Gastroesophageal sphincter (tissue), 4 donors: Measurements from ENCODE around the gene ABO. TPM values are rescaled to one million over a fixed set of nuclear protein-coding genes. Genes with fewer than 3 reads are reported as not detected.
"Not testable (repeated sequence)": the region's sequence is repeated elsewhere in the genome, so short reads cannot be mapped to it uniquely, and the experiment has no call there.

Experiments used
- ATAC-seq: fragments of 150-250 bp; one replicate; pipeline ENCODE4 v1.9.1; 2016; ENCODE audit warnings: mild to moderate bottlenecking, moderate library complexity
- H3K27ac ChIP-seq, 4 donors: fragments of 200-600 bp; sonication (generic) in 3 of 4; 1 replicate in 3 of 4; 2 replicates in 1 of 4; pipeline ENCODE4 v1.5.1; 2016 to 2019
- H3K27me3 ChIP-seq: fragments of 200-600 bp; sonication (generic); one replicate; pipeline ENCODE4 v1.5.1; 2019
- H3K36me3 ChIP-seq, 2 donors: fragments of 200-600 bp; sonication (generic); one replicate each; pipeline ENCODE4 v1.5.1; 2019; ENCODE audit warnings: control low read depth in 1 of 2
- H3K4me1 ChIP-seq, 3 donors: fragments of 200-600 bp; sonication (generic); 1 replicate in 2 of 3; 2 replicates in 1 of 3; pipeline ENCODE4 v1.5.1; 2016 to 2019; ENCODE audit warnings: control low read depth in 2 of 3
- H3K4me3 ChIP-seq, 2 donors: fragments of 200-600 bp; sonication (generic); one replicate each; pipeline ENCODE4 v1.5.1; 2019; ENCODE audit warnings: mild to moderate bottlenecking in 1 of 2, moderate library complexity in 1 of 2
- H3K9me3 ChIP-seq, 3 donors: fragments of 200-600 bp; sonication (generic); one replicate each; pipeline ENCODE4 v1.5.1; 2017 to 2019; ENCODE audit warnings: control low read depth in 2 of 3
- CTCF ChIP-seq, 4 experiments: fragments of 200-600 bp in 2 of 4; fragments of 450-650 bp in 2 of 4; sonication (generic) in 1 of 4; IDR thresholded peaks; one replicate each; pipeline ENCODE4 v1.5.1; 2017 to 2019; ENCODE audit warnings: antibody characterized with exemption in 4 of 4, mild to moderate bottlenecking in 2 of 4, moderate library complexity in 2 of 4
- EP300 ChIP-seq: sonication (generic); formaldehyde crosslinking; IDR thresholded peaks from one replicate; pipeline ENCODE4 v1.6.1; 2017; ENCODE audit warnings: antibody characterized with exemption, mild to moderate bottlenecking
- POLR2A ChIP-seq, 2 donors: fragments of 450-650 bp; IDR thresholded peaks; one replicate each; pipeline ENCODE4 v1.6.1; 2017; ENCODE audit warnings: antibody characterized with exemption in 2 of 2, mild to moderate bottlenecking in 2 of 2, moderate library complexity in 1 of 2
- POLR2AphosphoS5 ChIP-seq: sonication (generic); formaldehyde crosslinking; IDR thresholded peaks from one replicate; pipeline ENCODE4 v1.6.1; 2017; ENCODE audit warnings: antibody characterized with exemption
- WGBS, 2 donors: methylation state at CpG; one replicate each; pipeline ENCODE4 v1.1.5; 2018; ENCODE audit warnings: low coverage in 1 of 2; 5-methylcytosine and 5-hydroxymethylcytosine counted together
- total RNA-seq, 4 donors: library from RNA; depleted of rRNA; stranded (reverse); fragments of >200 nt; gene quantifications; one replicate each; pipeline ENCODE4 v1.1.0, GENCODE V29; 2016

ABO gene
- total RNA-seq, 4 donors from 2014 or later: 0.47 to 10.0 (median 0.91) TPM

- 72 to 79% methylated on average over 3 to 7 of the region's 13 CpGs for WGBS, 2 donors
- TF ChIP-seq POLR2A (IDR thresholded peaks at IDR 0.05): no peak
- no peak for TF ChIP-seq EP300
- TF ChIP-seq CTCF (IDR thresholded peaks at IDR 0.05): no peak
- no peak for TF ChIP-seq POLR2AphosphoS5
- no peaks in the 10 kb centered on the region for H3K36me3 ChIP-seq
- no peaks in the 10 kb centered on the region for H3K9me3 ChIP-seq
- H3K27me3 ChIP-seq: no peaks in the 10 kb centered on the region
- H3K27ac ChIP-seq: no peak overlapping the region
- H3K4me3 ChIP-seq: no peak overlapping the region
- no peak for ATAC-seq
- H3K4me1 ChIP-seq: no peaks in the 10 kb centered on the region
Observed at GRCh38 chr9:133321411-133321935, 46.5 kb upstream of the ABO start.

GRCh38 chr9:133320421-133320881, 45.5 kb upstream of the ABO start:
- H3K27me3 ChIP-seq: no peaks in the 10 kb centered on the region
- no peak overlapping the region for H3K27ac ChIP-seq
- 57 to 77% methylated on average over 3 to 8 of the region's 13 CpGs for WGBS, 2 donors
- ATAC-seq: no peak
- no peak overlapping the region for H3K4me3 ChIP-seq
- no peaks in the 10 kb centered on the region for H3K36me3 ChIP-seq
- no peaks in the 10 kb centered on the region for H3K4me1 ChIP-seq
- TF ChIP-seq POLR2AphosphoS5: no peak
- TF ChIP-seq EP300: no peak
- TF ChIP-seq CTCF (IDR thresholded peaks at IDR 0.05): no peak
- H3K9me3 ChIP-seq: no peaks in the 10 kb centered on the region

- H3K4me3 ChIP-seq, H3K9me3 ChIP-seq, H3K27ac ChIP-seq, H3K4me1 ChIP-seq, H3K27me3 ChIP-seq, H3K36me3 ChIP-seq, ATAC-seq: not testable (repeated sequence)
- no CpG with 5 or more reads among the region's 13 CpGs for WGBS, 2 donors
Observed at GRCh38 chr9:133317551-133317950, 42.5 kb upstream of the ABO start.

- ATAC-seq: no peak
- Histone ChIP-seq H3K36me3 (no peaks in the 10 kb centered on the region), H3K4me3 (no peak overlapping the region), H3K27ac (no peak overlapping the region), H3K4me1 (no peaks in the 10 kb centered on the region), H3K9me3 (no peaks in the 10 kb centered on the region), H3K27me3 (no peaks in the 10 kb centered on the region)
- TF ChIP-seq POLR2AphosphoS5 (no peak), EP300 (no peak), CTCF (IDR thresholded peaks at IDR 0.05) (no peak), POLR2A (IDR thresholded peaks at IDR 0.05) (no peak)
- 48 to 67% methylated on average over 1 to 2 of the region's 2 CpGs for WGBS, 2 donors
Observed at GRCh38 chr9:133315997-133316396, 41.0 kb upstream of the ABO start.

GRCh38 chr9:133309608-133310007, 34.6 kb upstream of the ABO start:
- Histone ChIP-seq H3K9me3 (no peaks in the 10 kb centered on the region), H3K4me1 (no peaks in the 10 kb centered on the region), H3K27me3 (peaks cover 32% of the 10 kb centered on the region), H3K27ac (no peak overlapping the region), H3K4me3 (no peak overlapping the region), H3K36me3 (no peaks in the 10 kb centered on the region)
- 79 to 85% methylated on average over 5 to 6 of the region's 6 CpGs for WGBS, 2 donors
- no peak for TF ChIP-seq EP300
- TF ChIP-seq POLR2AphosphoS5: no peak
- no peak for TF ChIP-seq CTCF (IDR thresholded peaks at IDR 0.05)
- TF ChIP-seq POLR2A (IDR thresholded peaks at IDR 0.05): no peak
- ATAC-seq: no peak
